ENCODE measurements around the gene MYL9. TPM values are rescaled to one million over a fixed set of nuclear protein-coding genes. Genes with fewer than 3 reads are reported as not detected.

The MYL9 gene
- total and polyA plus RNA-seq, 2 experiments from 2014 or later = 29.7 to 100 TPM

- TF ChIP-seq ZNF462 (CRISPR knock-in tag; IDR thresholded peaks at IDR 0.05) (no peak), POLR2AphosphoS5 (IDR thresholded peaks at IDR 0.05; ENCODE audit: low read depth) (no peak), CREB1 (CRISPR knock-in tag; IDR thresholded peaks at IDR 0.05; ENCODE audit: low read depth) (no peak), EZH2phosphoT487 (IDR thresholded peaks at IDR 0.05; ENCODE audit: unreplicated experiment) (no peak), JUNB (IDR thresholded peaks at IDR 0.05; ENCODE audit: unreplicated experiment) (no peak), CTCF (conservative IDR thresholded peaks at IDR 0.05; ENCODE audit: low read depth in 2 of 2) (no peak)
Measured at GRCh38 chr20:36532388-36532787, 8.9 kb upstream of the MYL9 start (continued).

- H3K36me3 ChIP-seq (ENCODE audit: insufficient read depth) = no peaks in the 10 kb centered on the region
- no peak overlapping the region for H3K27ac ChIP-seq (ENCODE audit: low read depth)
- H3K4me3 ChIP-seq = no peak overlapping the region
- no peak overlapping the region for H2AFZ ChIP-seq
- H3K4me2 ChIP-seq = no peak overlapping the region
- no peaks in the 10 kb centered on the region for H3K9me2 ChIP-seq (ENCODE audit: insufficient read depth)
- ATAC-seq (no peak), DNase-seq (ENCODE audit: low spot score) (no peak)
- no peaks in the 10 kb centered on the region for H3K27me3 ChIP-seq (ENCODE audit: insufficient read depth)
- no peaks in the 10 kb centered on the region for H3K4me1 ChIP-seq (ENCODE audit: insufficient read depth)
- H3F3A ChIP-seq (replicated peaks; ENCODE audit: low read depth) = no peaks in the 10 kb centered on the region
- H3K79me2 ChIP-seq (replicated peaks; ENCODE audit: insufficient read depth) = no peaks in the 10 kb centered on the region
- no peaks in the 10 kb centered on the region; the same call in 1 of the 2 replicates for H4K20me1 ChIP-seq (replicated peaks; ENCODE audit: insufficient read depth)
- Mint-ChIP-seq H3K4me3 (no peak overlapping the region), H3K4me1 (no peaks in the 10 kb centered on the region), H3K36me3 (ENCODE audit: low read depth) (no peaks in the 10 kb centered on the region), H3K27me3 (ENCODE audit: insufficient read depth, low read depth, poor library complexity) (no peaks in the 10 kb centered on the region), H3K9me3 (no peaks in the 10 kb centered on the region), H3K27ac (no peak overlapping the region)
- TF ChIP-seq REST (IDR thresholded peaks at IDR 0.05; ENCODE audit: unreplicated experiment) = no peak
- no peak for TF ChIP-seq JUNB (IDR thresholded peaks at IDR 0.05; ENCODE audit: unreplicated experiment)
- TF ChIP-seq ETS1 (IDR thresholded peaks at IDR 0.05) = no peak
- no peak for TF ChIP-seq NANOG (IDR thresholded peaks at IDR 0.05; ENCODE audit: borderline replicate concordance)
- TF ChIP-seq EZH2phosphoT487 (IDR thresholded peaks at IDR 0.05; ENCODE audit: unreplicated experiment) = no peak
- TF ChIP-seq POLR2AphosphoS5 (IDR thresholded peaks at IDR 0.05; ENCODE audit: low read depth) = no peak
Measured at GRCh38 chr20:36532822-36533221, 8.5 kb upstream of the MYL9 start.

All from GM23338 (cell line).